ENCODE data around the gene H1-8. TPM values are rescaled to one million over a fixed set of nuclear protein-coding genes. Genes with fewer than 3 reads are reported as not detected.

H1-8 gene
- total RNA-seq, 1 experiment from 2014 or later = not detected

DNA sequence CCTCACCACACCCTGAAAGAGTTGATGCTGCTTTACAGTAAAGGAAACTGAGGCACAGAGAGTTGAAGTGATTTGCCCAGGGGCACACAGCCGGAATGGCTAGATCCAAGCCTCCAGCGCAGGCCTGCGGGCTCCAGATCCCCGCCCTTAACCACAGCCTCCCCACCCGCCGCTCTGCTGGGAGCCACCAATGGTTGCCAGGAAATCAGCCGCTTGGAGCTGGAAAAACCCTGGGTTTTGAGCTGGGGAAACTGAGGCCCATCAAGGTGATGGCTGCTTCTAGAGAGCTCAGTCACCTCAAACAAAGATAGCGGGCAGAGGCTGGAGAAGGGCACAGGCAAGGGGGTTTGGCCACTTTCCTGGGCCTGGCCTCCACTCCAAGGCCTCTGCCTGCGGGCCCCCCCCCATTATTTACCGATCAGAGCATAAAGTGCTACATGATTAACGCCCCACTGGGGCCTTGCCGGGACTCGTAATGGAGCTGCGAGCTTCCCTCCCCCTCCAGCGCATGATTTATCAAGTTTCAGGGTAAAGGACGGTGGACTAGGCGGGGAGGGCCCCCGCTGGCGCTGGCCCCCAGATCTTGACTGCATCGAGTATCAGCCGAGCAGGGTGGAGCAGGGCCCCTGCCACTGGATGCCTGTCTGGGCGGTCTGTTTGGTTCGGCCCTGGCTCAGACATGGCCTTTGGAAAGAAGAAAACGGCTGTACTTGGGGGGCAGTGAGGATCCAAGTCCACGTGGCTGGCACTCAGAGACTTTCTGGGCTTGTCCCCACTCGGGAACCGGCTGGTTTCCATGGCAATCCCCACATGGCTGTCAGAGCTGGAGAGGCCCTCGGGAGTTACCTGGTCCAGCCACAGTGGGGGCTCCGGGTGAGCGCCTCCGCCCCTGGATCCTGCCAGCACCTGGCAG is 54.4 kb downstream of the H1-8 start:
- Histone ChIP-seq H4K20me1 (ENCODE audit: insufficient read depth) (no peaks in the 10 kb centered on the region), H3K79me2 (ENCODE audit: low read depth) (peaks cover 14% of the 10 kb centered on the region), H3K27ac (no peak overlapping the region), H3K27me3 (ENCODE audit: insufficient read depth, low read depth) (no peaks in the 10 kb centered on the region), H3K9me2 (ENCODE audit: insufficient read depth) (no peaks in the 10 kb centered on the region), H3K9me3 (ENCODE audit: insufficient read depth, low read depth) (no peaks in the 10 kb centered on the region), H3K4me1 (replicated peaks; ENCODE audit: insufficient read depth) (no peaks in the 10 kb centered on the region), H2AFZ (no peak overlapping the region), H3K4me2 (no peak overlapping the region), H3K36me3 (ENCODE audit: low read depth) (no peaks in the 10 kb centered on the region), H3K4me3 (no peak overlapping the region), H3F3A (ENCODE audit: insufficient read depth, low read depth) (no peaks in the 10 kb centered on the region; the same call in 1 of the 2 replicates)
- ChIA-PET CTCF (interaction anchor here (1.4 kb wide), 1 partner anchor 30 kb away, joined by 11 read pairs; no protein-coding TSS in a partner anchor), POLR2A (ENCODE audit: unreplicated experiment) (interaction anchor here (0.5 to 1.3 kb wide), 3 partner anchors 39 to 107 kb away, joined by 3 to 4 read pairs (median 3); no protein-coding TSS in a partner anchor)
- BruUV-seq (replicated peaks) = no TSS peak
- no peak for DNase-seq
- intact Hi-C loops (cut with micrococcal nuclease; ENCODE audit: unreplicated experiment) = no loop called here
- TF ChIP-seq EZH2 (IDR thresholded peaks at IDR 0.05; ENCODE audit: low read depth) (no peak), CTCF (conservative IDR thresholded peaks at IDR 0.05) (no peak)

DNA sequence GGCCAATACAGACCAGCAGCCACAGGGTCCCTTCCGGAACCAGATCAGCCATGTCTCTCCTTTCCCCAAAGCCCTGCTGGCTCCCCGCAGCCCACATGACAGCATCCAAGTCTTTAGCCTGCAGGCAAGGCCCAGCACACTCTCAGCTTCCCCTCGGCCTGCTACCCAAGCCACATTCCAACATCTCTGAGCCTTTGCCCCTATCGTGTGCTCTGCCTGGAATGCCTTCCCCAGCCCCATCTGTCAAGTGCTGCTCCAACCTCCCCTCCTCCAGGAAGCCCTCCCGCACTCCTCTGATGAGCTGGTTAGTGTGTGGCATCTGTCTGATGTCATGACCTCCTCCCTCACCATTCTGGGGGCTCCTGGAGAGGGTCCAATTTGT is 55.0 kb downstream of the H1-8 start:
- H3K27me3 ChIP-seq (ENCODE audit: insufficient read depth, low read depth) = no peaks in the 10 kb centered on the region
- POLR2A ChIA-PET (ENCODE audit: unreplicated experiment) = no interaction called here
- TF ChIP-seq EZH2 (IDR thresholded peaks at IDR 0.05; ENCODE audit: low read depth) (no peak), CTCF (conservative IDR thresholded peaks at IDR 0.05) (no peak)
- H3K9me3 ChIP-seq (ENCODE audit: insufficient read depth, low read depth) = no peaks in the 10 kb centered on the region
- H3K4me2 ChIP-seq = no peak overlapping the region
- peaks cover 5% of the 10 kb centered on the region; the same call in 1 of the 2 replicates for H3K4me1 ChIP-seq (replicated peaks; ENCODE audit: insufficient read depth)
- H3K9me2 ChIP-seq (ENCODE audit: insufficient read depth) = no peaks in the 10 kb centered on the region
- BruUV-seq (replicated peaks) = no TSS peak
- H3F3A ChIP-seq (ENCODE audit: insufficient read depth, low read depth) = no peaks in the 10 kb centered on the region; the same call in none of the 2 replicates
- intact Hi-C loops (cut with micrococcal nuclease; ENCODE audit: unreplicated experiment) = no loop called here
- no peaks in the 10 kb centered on the region for H3K36me3 ChIP-seq (ENCODE audit: low read depth)
- H2AFZ ChIP-seq = no peak overlapping the region
- H3K4me3 ChIP-seq = no peak overlapping the region
- no peaks in the 10 kb centered on the region for H4K20me1 ChIP-seq (ENCODE audit: insufficient read depth)
- peaks cover 20% of the 10 kb centered on the region for H3K79me2 ChIP-seq (ENCODE audit: low read depth)
- DNase-seq = no peak
- CTCF ChIA-PET = interaction anchor here (1.4 kb wide), 1 partner anchor 29 kb away, joined by 11 read pairs; no protein-coding TSS in a partner anchor
- H3K27ac ChIP-seq = no peak overlapping the region

GRCh38 chr3:129598484-129598883 is 55.5 kb downstream of the H1-8 start:
- no peaks in the 10 kb centered on the region for H3K36me3 ChIP-seq (ENCODE audit: low read depth)

More at GRCh38 chr3:129598484-129598883, 55.5 kb downstream of the H1-8 start:
- H2AFZ ChIP-seq = no peak overlapping the region
- no peaks in the 10 kb centered on the region; the same call in 1 of the 2 replicates for H4K20me1 ChIP-seq (ENCODE audit: insufficient read depth)
- no peaks in the 10 kb centered on the region; the same call in none of the 2 replicates for H3F3A ChIP-seq (ENCODE audit: insufficient read depth, low read depth)
- BruUV-seq (replicated peaks) = no TSS peak
- peaks cover 10% of the 10 kb centered on the region for H3K4me1 ChIP-seq (replicated peaks; ENCODE audit: insufficient read depth)
- H3K4me3 ChIP-seq = no peak overlapping the region
- no peak overlapping the region for H3K4me2 ChIP-seq
- intact Hi-C loops (cut with micrococcal nuclease; ENCODE audit: unreplicated experiment) = no loop called here
- peaks cover 24% of the 10 kb centered on the region for H3K79me2 ChIP-seq (ENCODE audit: low read depth)
- H3K27me3 ChIP-seq (ENCODE audit: insufficient read depth, low read depth) = no peaks in the 10 kb centered on the region
- no peak for DNase-seq
- POLR2A ChIA-PET (ENCODE audit: unreplicated experiment) = no interaction called here
- H3K9me2 ChIP-seq (ENCODE audit: insufficient read depth) = no peaks in the 10 kb centered on the region
- CTCF ChIA-PET = interaction anchor here (1.4 kb wide), 1 partner anchor 29 kb away, joined by 11 read pairs; no protein-coding TSS in a partner anchor
- no peak overlapping the region for H3K27ac ChIP-seq
- TF ChIP-seq EZH2 (IDR thresholded peaks at IDR 0.05; ENCODE audit: low read depth) (no peak), CTCF (conservative IDR thresholded peaks at IDR 0.05) (no peak)
- no peaks in the 10 kb centered on the region for H3K9me3 ChIP-seq (ENCODE audit: insufficient read depth, low read depth)
